Calu3 (cell line): Measurements from ENCODE around the gene PLEKHD1. TPM values are rescaled to one million over a fixed set of nuclear protein-coding genes. Genes with fewer than 3 reads are reported as not detected.

Experiments
- BruUV-seq: library from RNA; stranded (reverse); fragments of 400-500 nt; replicated peaks from 2 replicates; lab custom pipeline; 2021; lab: Mats Ljungman, UMichigan
- CTCF ChIA-PET: fragments of 300-600 bp; sonication (Branson Sonifier 250); formaldehyde crosslinking; loops from one replicate; lab custom pipeline; 2022; ENCODE audit warnings: antibody characterized with exemption; lab: Charles Lee
- DNase-seq: peaks from one replicate; pipeline ENCODE4 v3.0.0; 2022
- H3K27ac Mint-ChIP-seq: one replicate; pipeline ENCODE4 v1.8.0; 2022; ENCODE audit warnings: mixed read lengths; ENCODE audit not compliant: unreplicated experiment
- H3K27me3 Mint-ChIP-seq: one replicate; pipeline ENCODE4 v1.8.0; 2022; ENCODE audit warnings: mixed read lengths; ENCODE audit not compliant: unreplicated experiment
- H3K36me3 Mint-ChIP-seq: one replicate; pipeline ENCODE4 v1.8.0; 2022; ENCODE audit warnings: mild to moderate bottlenecking, moderate library complexity, mixed read lengths; ENCODE audit not compliant: insufficient read depth, unreplicated experiment
- H3K4me1 Mint-ChIP-seq: one replicate; pipeline ENCODE4 v1.8.0; 2022; ENCODE audit warnings: mild to moderate bottlenecking, low read depth, mixed read lengths; ENCODE audit not compliant: unreplicated experiment
- H3K4me3 Mint-ChIP-seq: one replicate; pipeline ENCODE4 v1.8.0; 2022; ENCODE audit warnings: mild to moderate bottlenecking, low read depth, moderate library complexity, mixed read lengths; ENCODE audit not compliant: unreplicated experiment
- H3K9me3 Mint-ChIP-seq: one replicate; pipeline ENCODE4 v1.8.0; 2022; ENCODE audit warnings: low read depth, mixed read lengths; ENCODE audit not compliant: unreplicated experiment
- CTCF ChIP-seq: fragments of 200-600 bp; IDR thresholded peaks from one replicate; pipeline ENCODE4 v1.8.0; 2022; ENCODE audit warnings: antibody characterized with exemption; ENCODE audit not compliant: unreplicated experiment
- intact Hi-C: fragments of 100-400 bp; cut with micrococcal nuclease; formaldehyde crosslinking; loops from one replicate; pipeline ENCODE4 v1.10.0; 2022; ENCODE audit not compliant: unreplicated experiment
- total RNA-seq: library from RNA; stranded (reverse); gene quantifications from 2 replicates; pipeline ENCODE4 v1.2.3, GENCODE V29; 2022

The PLEKHD1 gene
- total RNA-seq, 1 experiment from 2014 or later, result 0.73 TPM

GRCh38 chr14:69539631-69540410 is 55.3 kb downstream of the PLEKHD1 start:
- BruUV-seq, result no TSS peak
- H3K9me3 Mint-ChIP-seq, result no peaks in the 10 kb centered on the region
- DNase-seq, result no peak
- CTCF ChIA-PET, result interaction anchor here (0.8 kb wide), 1 partner anchor 13 kb away, joined by 3 read pairs; no protein-coding TSS in a partner anchor
- peaks cover 6% of the 10 kb centered on the region for H3K36me3 Mint-ChIP-seq
- peaks cover 11% of the 10 kb centered on the region for H3K4me1 Mint-ChIP-seq
- no peak for TF ChIP-seq CTCF
- H3K4me3 Mint-ChIP-seq, result no peak overlapping the region
- H3K27ac Mint-ChIP-seq, result no peak overlapping the region
- H3K27me3 Mint-ChIP-seq, result no peaks in the 10 kb centered on the region
- intact Hi-C loops, result no loop called here

- TF ChIP-seq CTCF, result no peak
- DNase-seq, result no peak
- Mint-ChIP-seq H3K27me3 (peaks cover 4% of the 10 kb centered on the region), H3K4me3 (no peak overlapping the region), H3K27ac (no peak overlapping the region), H3K4me1 (peaks cover 11% of the 10 kb centered on the region), H3K36me3 (peaks cover 6% of the 10 kb centered on the region), H3K9me3 (no peaks in the 10 kb centered on the region)
- CTCF ChIA-PET, result interaction anchor here (0.8 kb wide), 1 partner anchor 12 kb away, joined by 3 read pairs; no protein-coding TSS in a partner anchor
- BruUV-seq, result no TSS peak
- intact Hi-C loops, result no loop called here
Observed at GRCh38 chr14:69540654-69541335, 56.3 kb downstream of the PLEKHD1 start.

- Mint-ChIP-seq H3K4me1 (peaks cover 11% of the 10 kb centered on the region), H3K27ac (no peak overlapping the region), H3K36me3 (peaks cover 6% of the 10 kb centered on the region), H3K9me3 (no peaks in the 10 kb centered on the region), H3K4me3 (no peak overlapping the region), H3K27me3 (peaks cover 19% of the 10 kb centered on the region)
- no TSS peak for BruUV-seq
- no peak for DNase-seq
- CTCF ChIA-PET, result no interaction called here
- intact Hi-C loops, result no loop called here
- no peak for TF ChIP-seq CTCF
Observed at GRCh38 chr14:69542311-69542710, 57.8 kb downstream of the PLEKHD1 start.

GRCh38 chr14:69543341-69544115 is 59.0 kb downstream of the PLEKHD1 start:
- peak overlapping the region; percentile 56 for H3K27ac Mint-ChIP-seq
- intact Hi-C loops, result no loop called here
- H3K36me3 Mint-ChIP-seq, result peaks cover 6% of the 10 kb centered on the region
- no peaks in the 10 kb centered on the region for H3K9me3 Mint-ChIP-seq
- CTCF ChIA-PET, result interaction anchor here (0.6 to 1.5 kb wide), 4 partner anchors 16 to 1026 kb away, joined by 3 to 6 read pairs (median 4); no protein-coding TSS in a partner anchor
- no peak overlapping the region for H3K4me3 Mint-ChIP-seq
- H3K27me3 Mint-ChIP-seq, result peaks cover 19% of the 10 kb centered on the region
- BruUV-seq, result no TSS peak
- no peak for TF ChIP-seq CTCF
- peaks cover 11% of the 10 kb centered on the region for H3K4me1 Mint-ChIP-seq
- DNase-seq, result peak; percentile 86
